Omental fat pad (tissue), 4 donors: Measurements from ENCODE around the gene EHBP1. TPM values are rescaled to one million over a fixed set of nuclear protein-coding genes. Genes with fewer than 3 reads are reported as not detected.

Source experiments
- ATAC-seq: fragments of 150-250 bp; one replicate; pipeline ENCODE4 v1.9.1; 2016; ENCODE audit warnings: mild to moderate bottlenecking, moderate library complexity; ENCODE audit not compliant: low FRiP score
- DNase-seq: peaks from one replicate; pipeline ENCODE4 v3.0.0-alpha.2; 2019; ENCODE audit warnings: low spot score
- CTCF ChIP-seq, 3 donors: fragments of 450-650 bp; IDR thresholded peaks; one replicate each; pipeline ENCODE4 v1.5.1; 2016 to 2017; ENCODE audit warnings: antibody characterized with exemption in 3 of 3, mild to moderate bottlenecking in 3 of 3, moderate library complexity in 2 of 3
- total RNA-seq, 4 donors: library from RNA; depleted of rRNA; stranded (reverse); fragments of >200 nt; gene quantifications; one replicate each; pipeline ENCODE4 v1.1.0, GENCODE V29; 2016

Gene EHBP1
- total RNA-seq, 4 donors from 2014 or later, result 60.9 to 91.3 (median 78.6) TPM

- DNase-seq, result no peak
- no peak for ATAC-seq
- TF ChIP-seq CTCF (IDR thresholded peaks at IDR 0.05), result no peak
Measured at GRCh38 chr2:62998949-62999348, 293.4 kb downstream of the EHBP1 start.

GRCh38 chr2:62999905-63000304 lies 294.4 kb downstream of the EHBP1 start:
- TF ChIP-seq CTCF (IDR thresholded peaks at IDR 0.05), result no peak
- no peak for DNase-seq
- ATAC-seq, result no peak

- ATAC-seq (no peak), DNase-seq (no peak)
- no peak for TF ChIP-seq CTCF (IDR thresholded peaks at IDR 0.05)
Measured at GRCh38 chr2:63000801-63001200, 295.3 kb downstream of the EHBP1 start.

GRCh38 chr2:63001576-63001975 lies 296.1 kb downstream of the EHBP1 start:
- ATAC-seq (no peak), DNase-seq (no peak)
- no peak for TF ChIP-seq CTCF (IDR thresholded peaks at IDR 0.05)

GRCh38 chr2:63003351-63003750 lies 297.8 kb downstream of the EHBP1 start:
- DNase-seq, result no peak
- no peak for TF ChIP-seq CTCF (IDR thresholded peaks at IDR 0.05)
- ATAC-seq, result no peak

- DNase-seq (no peak), ATAC-seq (no peak)
- no peak for TF ChIP-seq CTCF (IDR thresholded peaks at IDR 0.05)
Measured at GRCh38 chr2:63007813-63008458, 302.4 kb downstream of the EHBP1 start.

- DNase-seq (no peak), ATAC-seq (no peak)
- no peak for TF ChIP-seq CTCF (IDR thresholded peaks at IDR 0.05)
Measured at GRCh38 chr2:63008838-63009237, 303.3 kb downstream of the EHBP1 start.
